SK-N-SH treated with all-trans-retinoic acid at 6 μM for 48 hours (cell line): Measurements from ENCODE around the gene ROBO1.

ENCODE experiments used
- ATAC-seq: fragments of 200-7000 bp; cut with Tn5 transposase; 3 replicates; pipeline ENCODE4 v1.9.1; 2020; ENCODE audit warnings: mild to moderate bottlenecking, moderate library complexity
- BACH2 ChIP-seq: fragments of 250-450 bp; sonication (Bioruptor Pico); IDR thresholded peaks from 2 replicates; pipeline ENCODE4 v1.9.0; 2021; ENCODE audit warnings: mild to moderate bottlenecking, borderline replicate concordance
- ESRRG ChIP-seq: fragments of 250-450 bp; sonication (Bioruptor Pico); IDR thresholded peaks from 2 replicates; pipeline ENCODE4 v1.6.1; 2021; ENCODE audit warnings: mild to moderate bottlenecking
- ISL1 ChIP-seq: fragments of 250-450 bp; sonication (Bioruptor Pico); IDR thresholded peaks from 2 replicates; pipeline ENCODE4 v2.1.2; 2022; ENCODE audit warnings: mild to moderate bottlenecking, moderate library complexity
- OSR1 ChIP-seq: fragments of 250-450 bp; sonication (Bioruptor Pico); IDR thresholded peaks from 2 replicates; pipeline ENCODE4 v1.8.0; 2022; ENCODE audit warnings: moderate library complexity, mild to moderate bottlenecking, inconsistent platforms
- PATZ1 ChIP-seq: fragments of 250-450 bp; sonication (Bioruptor Pico); IDR thresholded peaks from 2 replicates; pipeline ENCODE4 v1.8.0; 2020; ENCODE audit warnings: mild to moderate bottlenecking, moderate library complexity, borderline replicate concordance
- POU6F1 ChIP-seq: fragments of 250-450 bp; sonication (Bioruptor Pico); IDR thresholded peaks from 2 replicates; pipeline ENCODE4 v1.8.0; 2021; ENCODE audit warnings: low read depth, mild to moderate bottlenecking, moderate library complexity, borderline replicate concordance
- PPARA ChIP-seq: fragments of 250-450 bp; sonication (Bioruptor Pico); IDR thresholded peaks from 2 replicates; pipeline ENCODE4 v1.5.0; 2020; ENCODE audit warnings: mild to moderate bottlenecking, borderline replicate concordance
- RARB ChIP-seq: fragments of 250-450 bp; sonication (Bioruptor Pico); IDR thresholded peaks from 2 replicates; pipeline ENCODE4 v1.8.0; 2021; ENCODE audit warnings: mild to moderate bottlenecking, moderate library complexity
- SNAI2 ChIP-seq: fragments of 250-450 bp; sonication (Bioruptor Pico); IDR thresholded peaks from 2 replicates; pipeline ENCODE4 v1.5.0; 2020; ENCODE audit warnings: mild to moderate bottlenecking, moderate library complexity
- TCF4 ChIP-seq: fragments of 250-450 bp; sonication (Bioruptor Pico); IDR thresholded peaks from 2 replicates; pipeline ENCODE4 v1.8.0; 2021; ENCODE audit warnings: mild to moderate bottlenecking, moderate library complexity, borderline replicate concordance
- TOX ChIP-seq: fragments of 250-450 bp; sonication (Bioruptor Pico); IDR thresholded peaks from 2 replicates; pipeline ENCODE4 v1.8.0; 2021; ENCODE audit warnings: mild to moderate bottlenecking, moderate library complexity, borderline replicate concordance
- TSHZ2 ChIP-seq: fragments of 250-450 bp; sonication (Bioruptor Pico); IDR thresholded peaks from 2 replicates; pipeline ENCODE4 v1.5.0; 2020; ENCODE audit warnings: mild to moderate bottlenecking, moderate library complexity
- ZC3H10 ChIP-seq: fragments of 250-450 bp; sonication (Bioruptor Pico); IDR thresholded peaks from 2 replicates; pipeline ENCODE4 v1.5.1; 2021; ENCODE audit warnings: mild to moderate bottlenecking, moderate library complexity
- ZFP3 ChIP-seq: fragments of 250-450 bp; sonication (Bioruptor Pico); IDR thresholded peaks from 2 replicates; pipeline ENCODE4 v1.5.0; 2020; ENCODE audit warnings: mild to moderate bottlenecking, moderate library complexity
- ZNF565 ChIP-seq: fragments of 450-650 bp; formaldehyde crosslinking; conservative IDR thresholded peaks from 2 replicates; pipeline ENCODE4 v1.5.0; 2020; ENCODE audit warnings: low read depth, mild to moderate bottlenecking, moderate library complexity
- ZNF8 ChIP-seq: fragments of 450-650 bp; formaldehyde crosslinking; IDR thresholded peaks from 2 replicates; pipeline ENCODE4 v1.5.0; 2020; ENCODE audit warnings: mild to moderate bottlenecking, moderate library complexity
- TF ChIP-seq, protein P1 (sequence below): fragments of 250-450 bp; sonication (Bioruptor Pico); IDR thresholded peaks from 2 replicates; pipeline ENCODE4 v1.5.1; 2021; ENCODE audit warnings: mild to moderate bottlenecking, moderate library complexity
- TF ChIP-seq, protein P2 (sequence below): fragments of 250-450 bp; sonication (Bioruptor Pico); IDR thresholded peaks from 2 replicates; pipeline ENCODE4 v1.5.1; 2020; ENCODE audit warnings: low read depth, mild to moderate bottlenecking, moderate library complexity

The ROBO1 gene

DNA sequence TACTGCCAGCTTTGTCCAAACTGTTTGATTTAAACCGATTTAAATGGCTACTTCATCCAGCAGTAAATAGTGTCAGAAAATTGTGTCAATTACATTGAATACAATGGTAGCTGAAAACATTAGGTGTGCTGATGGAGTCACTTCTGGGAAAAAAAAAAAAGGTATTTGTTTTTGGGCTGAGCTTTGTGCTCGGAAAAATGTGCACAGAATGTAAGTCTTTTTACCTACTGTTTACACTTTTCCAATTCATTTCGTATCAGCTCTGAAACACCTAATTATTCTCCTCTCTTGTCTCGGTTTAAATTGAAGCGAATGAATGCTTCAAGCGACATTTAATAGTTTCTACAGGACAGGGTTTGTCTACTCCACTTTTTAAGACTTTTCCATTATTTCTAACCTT lies 1078.4 kb downstream of the ROBO1 start:
- ATAC-seq = no peak
- TF ChIP-seq ESRRG (CRISPR knock-in tag) (no peak), RARB (no peak), PATZ1 (no peak), TCF4 (CRISPR knock-in tag) (no peak), SNAI2 (no peak), PPARA (CRISPR knock-in tag) (no peak), ISL1 (no peak), TOX (CRISPR knock-in tag) (no peak)
- TF ChIP-seq, protein P1, sequence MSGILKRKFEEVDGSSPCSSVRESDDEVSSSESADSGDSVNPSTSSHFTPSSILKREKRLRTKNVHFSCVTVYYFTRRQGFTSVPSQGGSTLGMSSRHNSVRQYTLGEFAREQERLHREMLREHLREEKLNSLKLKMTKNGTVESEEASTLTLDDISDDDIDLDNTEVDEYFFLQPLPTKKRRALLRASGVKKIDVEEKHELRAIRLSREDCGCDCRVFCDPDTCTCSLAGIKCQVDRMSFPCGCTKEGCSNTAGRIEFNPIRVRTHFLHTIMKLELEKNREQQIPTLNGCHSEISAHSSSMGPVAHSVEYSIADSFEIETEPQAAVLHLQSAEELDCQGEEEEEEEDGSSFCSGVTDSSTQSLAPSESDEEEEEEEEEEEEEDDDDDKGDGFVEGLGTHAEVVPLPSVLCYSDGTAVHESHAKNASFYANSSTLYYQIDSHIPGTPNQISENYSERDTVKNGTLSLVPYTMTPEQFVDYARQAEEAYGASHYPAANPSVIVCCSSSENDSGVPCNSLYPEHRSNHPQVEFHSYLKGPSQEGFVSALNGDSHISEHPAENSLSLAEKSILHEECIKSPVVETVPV (CRISPR knock-in tag) = no peak
- TF ChIP-seq, protein P2, sequence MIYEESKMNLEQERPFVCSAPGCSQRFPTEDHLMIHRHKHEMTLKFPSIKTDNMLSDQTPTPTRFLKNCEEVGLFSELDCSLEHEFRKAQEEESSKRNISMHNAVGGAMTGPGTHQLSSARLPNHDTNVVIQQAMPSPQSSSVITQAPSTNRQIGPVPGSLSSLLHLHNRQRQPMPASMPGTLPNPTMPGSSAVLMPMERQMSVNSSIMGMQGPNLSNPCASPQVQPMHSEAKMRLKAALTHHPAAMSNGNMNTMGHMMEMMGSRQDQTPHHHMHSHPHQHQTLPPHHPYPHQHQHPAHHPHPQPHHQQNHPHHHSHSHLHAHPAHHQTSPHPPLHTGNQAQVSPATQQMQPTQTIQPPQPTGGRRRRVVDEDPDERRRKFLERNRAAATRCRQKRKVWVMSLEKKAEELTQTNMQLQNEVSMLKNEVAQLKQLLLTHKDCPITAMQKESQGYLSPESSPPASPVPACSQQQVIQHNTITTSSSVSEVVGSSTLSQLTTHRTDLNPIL (CRISPR knock-in tag) = no peak
- TF ChIP-seq, all 23 proteins: peak for 0

DNA sequence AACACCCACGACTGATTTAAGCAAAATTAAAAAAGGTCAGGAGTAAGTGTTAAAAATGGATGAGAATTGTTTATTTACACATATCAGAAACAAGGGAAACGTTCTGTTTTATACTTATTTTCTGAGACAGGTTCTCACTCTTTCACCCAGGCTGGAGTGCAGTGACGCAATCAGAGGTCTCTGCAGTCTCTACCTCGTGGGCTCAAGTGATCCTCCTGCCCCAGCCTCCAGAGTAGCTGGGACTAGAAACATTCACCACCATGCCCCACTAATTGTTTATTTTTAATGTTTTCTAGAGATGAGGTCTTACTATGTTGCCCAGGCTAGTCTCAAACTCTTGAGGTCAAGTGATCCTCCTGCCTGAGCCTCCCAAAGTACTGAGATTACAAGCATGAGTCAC lies 1080.3 kb downstream of the ROBO1 start:
- no peak for ATAC-seq
- no peak for TF ChIP-seq ZNF8
- TF ChIP-seq, protein P1 (CRISPR knock-in tag) = no peak
- no peak for TF ChIP-seq SNAI2
- TF ChIP-seq TSHZ2 (CRISPR knock-in tag) = no peak
- TF ChIP-seq ZNF565 (CRISPR knock-in tag) = no peak
- TF ChIP-seq ZFP3 (CRISPR knock-in tag) = no peak
- no peak for TF ChIP-seq PPARA (CRISPR knock-in tag)
- TF ChIP-seq PATZ1 = no peak
- no peak for TF ChIP-seq ZC3H10 (CRISPR knock-in tag)
- TF ChIP-seq ESRRG (CRISPR knock-in tag) = no peak
- no peak for TF ChIP-seq RARB
- no peak for TF ChIP-seq OSR1 (CRISPR knock-in tag)
- no peak for TF ChIP-seq TCF4 (CRISPR knock-in tag)
- TF ChIP-seq BACH2 = no peak
- TF ChIP-seq POU6F1 (CRISPR knock-in tag) = no peak
